HepG2 (cell line): ENCODE measurements around the gene DTX4.

Experiments used
- BRCA1 ChIP-seq: sonication (generic); formaldehyde crosslinking; IDR thresholded peaks from 2 replicates; pipeline ENCODE4 v1.4.0; 2020; ENCODE audit warnings: missing genetic modification reagents
- EZH2 ChIP-seq: conservative IDR thresholded peaks from 2 replicates; pipeline ENCODE4 v1.6.1; 2012; ENCODE audit warnings: mild to moderate bottlenecking, low read depth, low read length, moderate library complexity
- FOXM1 ChIP-seq: sonication (generic); formaldehyde crosslinking; IDR thresholded peaks from 2 replicates; pipeline ENCODE4 v1.5.0; 2020; ENCODE audit warnings: missing genetic modification reagents
- HOXA5 ChIP-seq: sonication (generic); formaldehyde crosslinking; IDR thresholded peaks from 2 replicates; pipeline ENCODE4 v1.4.0; 2020; ENCODE audit warnings: missing genetic modification reagents
- PHF5A ChIP-seq: IDR thresholded peaks from one replicate; pipeline ENCODE4 v1.6.1; 2018; ENCODE audit warnings: low read depth, missing genetic modification reagents; ENCODE audit not compliant: unreplicated experiment
- ZNF282 ChIP-seq: fragments of 450-650 bp; IDR thresholded peaks from 2 replicates; pipeline ENCODE4 v1.6.1; 2018; ENCODE audit not compliant: partially characterized antibody
- ZNF614 ChIP-seq: IDR thresholded peaks from 2 replicates; pipeline ENCODE4 v1.6.1; 2018; ENCODE audit warnings: missing biosample characterization, missing genetic modification reagents, inconsistent platforms, borderline replicate concordance
- TF ChIP-seq, protein P1 (sequence below): sonication (generic); formaldehyde crosslinking; IDR thresholded peaks from 2 replicates; pipeline ENCODE4 v1.5.0; 2020; ENCODE audit warnings: missing genetic modification reagents, mild to moderate bottlenecking, borderline replicate concordance
- TF ChIP-seq, protein P2 (sequence below): sonication (generic); formaldehyde crosslinking; IDR thresholded peaks from 2 replicates; pipeline ENCODE4 v1.5.0; 2020; ENCODE audit warnings: mild to moderate bottlenecking, missing genetic modification reagents, moderate library complexity

DNA sequence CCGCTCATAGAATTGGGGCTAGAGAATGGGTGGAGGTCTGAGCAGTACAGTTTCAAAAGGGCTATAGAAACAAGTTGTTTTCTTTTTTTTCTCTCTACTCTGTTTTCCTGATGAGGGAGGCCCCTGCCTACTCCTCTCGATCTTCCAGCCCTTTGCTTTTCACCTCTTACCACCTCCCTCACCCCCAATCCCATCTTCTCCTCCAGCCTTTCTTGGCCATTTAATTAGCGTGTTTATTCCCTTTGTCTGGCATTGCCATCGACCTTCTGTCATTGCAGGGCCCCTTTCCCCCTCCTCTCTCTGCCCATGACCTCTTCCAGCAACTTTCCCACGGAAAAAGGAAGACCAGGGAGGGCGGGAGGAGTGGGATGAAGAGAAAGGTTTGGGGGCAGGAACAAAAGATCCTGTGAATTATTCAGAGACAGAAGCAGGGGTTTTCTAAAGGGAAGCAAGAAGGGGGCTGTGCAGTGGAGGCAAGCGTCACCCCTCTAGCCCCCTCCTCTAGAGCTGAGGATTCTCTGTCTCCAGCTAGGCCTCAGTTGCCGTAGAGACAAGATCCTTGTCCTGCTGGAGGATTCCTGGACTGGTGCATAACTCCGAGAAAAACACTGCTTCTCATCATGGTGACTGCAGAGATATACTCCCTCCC lies 12.9 kb downstream of the DTX4 start:
- TF ChIP-seq, protein P1, sequence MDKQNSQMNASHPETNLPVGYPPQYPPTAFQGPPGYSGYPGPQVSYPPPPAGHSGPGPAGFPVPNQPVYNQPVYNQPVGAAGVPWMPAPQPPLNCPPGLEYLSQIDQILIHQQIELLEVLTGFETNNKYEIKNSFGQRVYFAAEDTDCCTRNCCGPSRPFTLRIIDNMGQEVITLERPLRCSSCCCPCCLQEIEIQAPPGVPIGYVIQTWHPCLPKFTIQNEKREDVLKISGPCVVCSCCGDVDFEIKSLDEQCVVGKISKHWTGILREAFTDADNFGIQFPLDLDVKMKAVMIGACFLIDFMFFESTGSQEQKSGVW = no peak
- TF ChIP-seq BRCA1 (CRISPR knock-in tag) (no peak), ZNF282 (no peak), ZNF614 (CRISPR knock-in tag) (no peak), PHF5A (no peak), FOXM1 (no peak), HOXA5 (no peak), EZH2 (no peak)
- TF ChIP-seq, protein P2, sequence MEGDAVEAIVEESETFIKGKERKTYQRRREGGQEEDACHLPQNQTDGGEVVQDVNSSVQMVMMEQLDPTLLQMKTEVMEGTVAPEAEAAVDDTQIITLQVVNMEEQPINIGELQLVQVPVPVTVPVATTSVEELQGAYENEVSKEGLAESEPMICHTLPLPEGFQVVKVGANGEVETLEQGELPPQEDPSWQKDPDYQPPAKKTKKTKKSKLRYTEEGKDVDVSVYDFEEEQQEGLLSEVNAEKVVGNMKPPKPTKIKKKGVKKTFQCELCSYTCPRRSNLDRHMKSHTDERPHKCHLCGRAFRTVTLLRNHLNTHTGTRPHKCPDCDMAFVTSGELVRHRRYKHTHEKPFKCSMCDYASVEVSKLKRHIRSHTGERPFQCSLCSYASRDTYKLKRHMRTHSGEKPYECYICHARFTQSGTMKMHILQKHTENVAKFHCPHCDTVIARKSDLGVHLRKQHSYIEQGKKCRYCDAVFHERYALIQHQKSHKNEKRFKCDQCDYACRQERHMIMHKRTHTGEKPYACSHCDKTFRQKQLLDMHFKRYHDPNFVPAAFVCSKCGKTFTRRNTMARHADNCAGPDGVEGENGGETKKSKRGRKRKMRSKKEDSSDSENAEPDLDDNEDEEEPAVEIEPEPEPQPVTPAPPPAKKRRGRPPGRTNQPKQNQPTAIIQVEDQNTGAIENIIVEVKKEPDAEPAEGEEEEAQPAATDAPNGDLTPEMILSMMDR (CRISPR knock-in tag) = no peak
